LHCN-M2 (cell line): Measurements from ENCODE around the gene PNMA6F. TPM values are rescaled to one million over a fixed set of nuclear protein-coding genes. Genes with fewer than 3 reads are reported as not detected.
"Not testable (repeated sequence)": the region's sequence is repeated elsewhere in the genome, so short reads cannot be mapped to it uniquely, and the experiment has no call there.

Experiments
- DNase-seq: peaks from one replicate; pipeline ENCODE4 v3.0.0-alpha.2; 2012; ENCODE audit warnings: low read depth
- total RNA-seq: library from RNA; depleted of rRNA; stranded (reverse); fragments of >200 nt; gene quantifications from 2 replicates; pipeline ENCODE4 v1.2.3, GENCODE V29; 2014

PNMA6F gene
- total RNA-seq, 1 experiment from 2014 or later, result not detected

GRCh38 chrX:153336121-153336894 is 14.7 kb upstream of the PNMA6F start:
- DNase-seq, result no peak

- no peak for DNase-seq
Observed at GRCh38 chrX:153334654-153335295, 13.2 kb upstream of the PNMA6F start.

- peak; percentile 62 for DNase-seq
Observed at GRCh38 chrX:153333821-153334653, 12.5 kb upstream of the PNMA6F start, which contains the start of gene ZNF275. ZNF275 (plus strand) TSS chrX:153334153; CDS start chrX:153336680, 2,527 bp downstream.

- peak; percentile 4 for DNase-seq
Observed at GRCh38 chrX:153333266-153333665, 11.7 kb upstream of the PNMA6F start.

GRCh38 chrX:153327561-153327960 is 6.0 kb upstream of the PNMA6F start:
- DNase-seq, result no peak

- no peak for DNase-seq
Observed at GRCh38 chrX:153320555-153321184, 897 bp downstream of the PNMA6F start.

- DNase-seq, result not testable (repeated sequence)
Observed at GRCh38 chrX:153320047-153320443, 1.5 kb downstream of the PNMA6F start.

GRCh38 chrX:153319295-153320046 is 2.1 kb downstream of the PNMA6F start:
- DNase-seq, result no peak

- DNase-seq, result no peak
Observed at GRCh38 chrX:153318811-153319210, 2.8 kb downstream of the PNMA6F start.

- DNase-seq, result no peak
Observed at GRCh38 chrX:153317996-153318722, 3.4 kb downstream of the PNMA6F start.

GRCh38 chrX:153317306-153317705 is 4.3 kb downstream of the PNMA6F start:
- no peak for DNase-seq

GRCh38 chrX:153312842-153313241 is 8.7 kb downstream of the PNMA6F start:
- no peak for DNase-seq

- no peak for DNase-seq
Observed at GRCh38 chrX:153312041-153312440, 9.5 kb downstream of the PNMA6F start.

GRCh38 chrX:153310901-153311300 is 10.7 kb downstream of the PNMA6F start:
- DNase-seq, result no peak

GRCh38 chrX:153307276-153308178 is 14.0 kb downstream of the PNMA6F start:
- DNase-seq, result no peak

- DNase-seq, result no peak
Observed at GRCh38 chrX:153306527-153307115, 14.9 kb downstream of the PNMA6F start.

- DNase-seq, result no peak
Observed at GRCh38 chrX:153305972-153306371, 15.6 kb downstream of the PNMA6F start.

GRCh38 chrX:153304988-153305736 is 16.4 kb downstream of the PNMA6F start:
- DNase-seq, result no peak
